MV-4-11 (cell line): ENCODE measurements around the gene TEN1.
"Not testable (repeated sequence)": the region's sequence is repeated elsewhere in the genome, so short reads cannot be mapped to it uniquely, and the experiment has no call there.

Experiments used
- DNase-seq: peaks from one replicate; lab custom pipeline; 2025; lab: John Stamatoyannopoulos, UW

TEN1 gene

GRCh38 chr17:76025294-76025693, 46.3 kb downstream of the TEN1 start:
- DNase-seq, result no peak

- DNase-seq, result no peak
Observed at GRCh38 chr17:76026714-76027158, 47.7 kb downstream of the TEN1 start.

- DNase-seq, result no peak
Observed at GRCh38 chr17:76027159-76027839, 48.3 kb downstream of the TEN1 start, which contains the start of gene EVPL. Gene EVPL, minus strand, starts transcription at chr17:76027306. Its CDS starts 108 bp downstream, at chr17:76027198.

- DNase-seq, result no peak
Observed at GRCh38 chr17:76032073-76032779, 53.2 kb downstream of the TEN1 start.

GRCh38 chr17:76032780-76033108, 53.7 kb downstream of the TEN1 start:
- no peak for DNase-seq

- DNase-seq, result no peak
Observed at GRCh38 chr17:76033139-76033538, 54.1 kb downstream of the TEN1 start.

GRCh38 chr17:76034428-76035350, 55.6 kb downstream of the TEN1 start:
- no peak for DNase-seq

- no peak for DNase-seq
Observed at GRCh38 chr17:76036497-76037261, 57.6 kb downstream of the TEN1 start.

- no peak for DNase-seq
Observed at GRCh38 chr17:76038050-76038449, 59.0 kb downstream of the TEN1 start.

- DNase-seq, result no peak
Observed at GRCh38 chr17:76039121-76039520, 60.1 kb downstream of the TEN1 start.

- DNase-seq, result no peak
Observed at GRCh38 chr17:76040376-76040775, 61.3 kb downstream of the TEN1 start.

- not testable (repeated sequence) for DNase-seq
Observed at GRCh38 chr17:76042868-76043267, 63.8 kb downstream of the TEN1 start.

GRCh38 chr17:76044475-76045007, 65.5 kb downstream of the TEN1 start:
- DNase-seq, result not testable (repeated sequence)

- no peak for DNase-seq
Observed at GRCh38 chr17:76046064-76046463, 67.0 kb downstream of the TEN1 start.

- DNase-seq, result peak; percentile 89
Observed at GRCh38 chr17:76048025-76048605, 69.1 kb downstream of the TEN1 start.

- DNase-seq, result no peak
Observed at GRCh38 chr17:76048711-76049110, 69.7 kb downstream of the TEN1 start.

- no peak for DNase-seq
Observed at GRCh38 chr17:76049239-76049638, 70.2 kb downstream of the TEN1 start.

GRCh38 chr17:76049836-76050537, 70.9 kb downstream of the TEN1 start:
- peak; percentile 28 for DNase-seq
